ENCODE results near the gene RFTN1.
A peak's percentile ranks its signal among the peaks of the same experiment; 100 is the strongest.

Gene RFTN1

GRCh38 chr3:16369276-16369675 is 144.2 kb downstream of the RFTN1 start:
- Histone ChIP-seq H3K23ac (ENCODE audit: low read depth, low read length, poor library complexity) (no peak overlapping the region), H2AK5ac (ENCODE audit: low read depth, low read length) (no peak overlapping the region), H4K91ac (ENCODE audit: low read depth, low read length, poor library complexity) (no peak overlapping the region), H4K8ac (ENCODE audit: low read depth, low read length) (no peak overlapping the region), H3K9ac (ENCODE audit: low read depth, low read length, poor library complexity) (no peak overlapping the region), H3K9me3 (replicated peaks in 1 of 2; ENCODE audit: control insufficient read depth in 2 of 2, insufficient read depth in 1 of 2, low read depth in 1 of 2, low read length in 2 of 2) (no peaks in the 10 kb centered on the region), H2AFZ (ENCODE audit: low read length) (no peak overlapping the region), H3K4me3 (ENCODE audit: low read length in 2 of 2) (no peak overlapping the region), H2BK5ac (ENCODE audit: low read length) (no peak overlapping the region), H2BK120ac (ENCODE audit: low read depth, low read length) (no peak overlapping the region), H3K79me1 (ENCODE audit: low read depth, low read length) (no peaks in the 10 kb centered on the region), H3K27ac (replicated peaks; ENCODE audit: low read length) (peak overlapping the region; percentile 56), H2BK12ac (ENCODE audit: low read length) (no peak overlapping the region), H3K4me1 (ENCODE audit: control insufficient read depth in 2 of 2, insufficient read depth in 1 of 2, low read depth in 1 of 2, low read length in 2 of 2) (peaks cover 4 to 17% of the 10 kb centered on the region in 2 donors), H3K18ac (ENCODE audit: low read length) (peak overlapping the region; percentile 73), H3K36me3 (replicated peaks in 1 of 2; ENCODE audit: control insufficient read depth in 2 of 2, insufficient read depth in 2 of 2, low read length in 2 of 2) (no peaks in the 10 kb centered on the region), H3K4ac (ENCODE audit: low read length) (no peak overlapping the region), H2BK15ac (ENCODE audit: low read length) (no peak overlapping the region), H3K27me3 (ENCODE audit: control insufficient read depth in 3 of 3, insufficient read depth in 3 of 3, low read depth in 1 of 3, low read length in 3 of 3) (no peaks in the 10 kb centered on the region), H3K4me2 (ENCODE audit: insufficient read depth, low read length, poor library complexity, severe bottlenecking) (no peak overlapping the region), H3K14ac (ENCODE audit: low read length) (no peak overlapping the region)
- WGBS, 2 donors (ENCODE audit: extremely low coverage in 2 of 2, insufficient read length in 2 of 2, insufficient replicate concordance in 1 of 2) = no CpG with 5 or more reads among the region's 5 CpGs
- no peak for DNase-seq (ENCODE audit: low spot score)

DNA sequence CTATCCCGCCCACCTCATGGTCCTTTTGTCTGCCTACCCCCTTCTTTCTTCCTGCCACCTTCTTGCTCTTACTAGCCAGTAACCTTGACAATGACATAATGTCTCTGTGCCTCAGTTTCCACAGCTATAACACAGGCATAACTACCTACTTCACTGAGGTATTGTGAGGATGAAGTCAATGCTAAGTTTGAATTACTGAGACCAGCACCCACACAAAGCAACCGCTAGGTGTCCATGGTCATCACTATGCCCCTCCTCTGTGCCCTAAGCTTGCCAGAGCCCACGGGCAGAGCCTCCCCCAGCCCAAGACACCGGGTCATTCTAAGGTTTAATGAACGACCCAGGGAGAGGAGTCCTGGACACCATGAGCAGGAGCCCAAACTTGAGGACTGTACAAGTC is 146.9 kb downstream of the RFTN1 start:
- H3K79me1 ChIP-seq (ENCODE audit: low read depth, low read length) = no peaks in the 10 kb centered on the region
- no peak overlapping the region for H3K4me2 ChIP-seq (ENCODE audit: insufficient read depth, low read length, poor library complexity, severe bottlenecking)
- H2BK12ac ChIP-seq (ENCODE audit: low read length) = no peak overlapping the region
- H2BK5ac ChIP-seq (ENCODE audit: low read length) = peak overlapping the region; percentile 15
- H4K8ac ChIP-seq (ENCODE audit: low read depth, low read length) = no peak overlapping the region
- no peak overlapping the region for H3K18ac ChIP-seq (ENCODE audit: low read length)
- H3K14ac ChIP-seq (ENCODE audit: low read length) = no peak overlapping the region
- H3K9me3 ChIP-seq (replicated peaks in 1 of 2; ENCODE audit: control insufficient read depth in 2 of 2, insufficient read depth in 1 of 2, low read depth in 1 of 2, low read length in 2 of 2) = no peaks in the 10 kb centered on the region
- no peak overlapping the region for H4K91ac ChIP-seq (ENCODE audit: low read depth, low read length, poor library complexity)
- no peak overlapping the region for H2BK120ac ChIP-seq (ENCODE audit: low read depth, low read length)
- no peak for DNase-seq (ENCODE audit: low spot score)
- no peak overlapping the region for H2AFZ ChIP-seq (ENCODE audit: low read length)
- no peaks in the 10 kb centered on the region for H3K36me3 ChIP-seq (replicated peaks in 1 of 2; ENCODE audit: control insufficient read depth in 2 of 2, insufficient read depth in 2 of 2, low read length in 2 of 2)
- H2BK15ac ChIP-seq (ENCODE audit: low read length) = no peak overlapping the region
- H3K4me1 ChIP-seq (ENCODE audit: control insufficient read depth in 2 of 2, insufficient read depth in 1 of 2, low read depth in 1 of 2, low read length in 2 of 2) = peaks cover 4 to 17% of the 10 kb centered on the region in 2 donors
- H3K27ac ChIP-seq (replicated peaks; ENCODE audit: low read length) = no peak overlapping the region
- WGBS, 2 donors (ENCODE audit: extremely low coverage in 2 of 2, insufficient read length in 2 of 2, insufficient replicate concordance in 1 of 2) = no CpG with 5 or more reads among the region's 5 CpGs
- no peak overlapping the region for H3K9ac ChIP-seq (ENCODE audit: low read depth, low read length, poor library complexity)
- H3K4me3 ChIP-seq (ENCODE audit: low read length in 2 of 2) = no peak overlapping the region
- no peak overlapping the region for H3K23ac ChIP-seq (ENCODE audit: low read depth, low read length, poor library complexity)
- no peak overlapping the region for H3K4ac ChIP-seq (ENCODE audit: low read length)
- H2AK5ac ChIP-seq (ENCODE audit: low read depth, low read length) = no peak overlapping the region
- no peaks in the 10 kb centered on the region for H3K27me3 ChIP-seq (ENCODE audit: control insufficient read depth in 3 of 3, insufficient read depth in 3 of 3, low read depth in 1 of 3, low read length in 3 of 3)

DNA sequence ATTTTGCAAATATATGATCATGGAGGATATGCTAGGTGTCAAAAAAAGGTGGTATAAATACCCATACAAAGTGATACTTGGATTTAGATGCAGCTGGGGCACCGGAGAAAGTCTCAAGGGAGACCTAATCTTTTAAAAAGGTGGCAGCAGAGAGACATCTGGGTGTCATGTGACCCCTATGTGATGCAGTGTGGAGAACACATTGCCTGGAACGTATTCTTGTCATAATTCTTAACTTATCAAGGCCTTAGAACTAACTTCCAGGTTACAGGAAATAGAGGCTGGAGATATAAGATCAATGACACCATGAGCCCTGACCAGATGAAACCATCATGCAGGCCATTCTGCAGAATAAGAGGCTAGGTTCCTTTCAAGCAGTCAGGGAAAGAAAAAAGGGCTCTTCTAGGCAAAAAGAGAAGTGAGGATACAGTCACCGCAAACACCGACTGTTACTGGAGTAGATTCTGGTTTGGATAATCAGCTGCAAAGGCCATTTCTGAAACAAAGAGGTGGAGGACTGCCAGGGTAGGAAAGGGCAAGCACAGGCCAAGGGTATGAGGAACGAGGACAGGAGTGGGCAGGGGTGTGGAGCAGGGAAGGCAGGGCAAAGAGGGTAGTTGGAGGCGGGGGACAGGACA is 147.9 kb downstream of the RFTN1 start:
- H4K91ac ChIP-seq (ENCODE audit: low read depth, low read length, poor library complexity) = no peak overlapping the region
- H3K23ac ChIP-seq (ENCODE audit: low read depth, low read length, poor library complexity) = no peak overlapping the region
- H3K27ac ChIP-seq (replicated peaks; ENCODE audit: low read length) = no peak overlapping the region
- H3K79me1 ChIP-seq (ENCODE audit: low read depth, low read length) = no peaks in the 10 kb centered on the region
- H3K4me2 ChIP-seq (ENCODE audit: insufficient read depth, low read length, poor library complexity, severe bottlenecking) = no peak overlapping the region
- peaks cover 4 to 9% of the 10 kb centered on the region in 2 donors for H3K4me1 ChIP-seq (ENCODE audit: control insufficient read depth in 2 of 2, insufficient read depth in 1 of 2, low read depth in 1 of 2, low read length in 2 of 2)
- H2AFZ ChIP-seq (ENCODE audit: low read length) = no peak overlapping the region
- no peak overlapping the region for H3K4me3 ChIP-seq (ENCODE audit: low read length in 2 of 2)
- no peak overlapping the region for H3K4ac ChIP-seq (ENCODE audit: low read length)
- no peak overlapping the region for H4K8ac ChIP-seq (ENCODE audit: low read depth, low read length)
- H2BK15ac ChIP-seq (ENCODE audit: low read length) = no peak overlapping the region
- peak overlapping the region; percentile 15 for H2BK5ac ChIP-seq (ENCODE audit: low read length)
- no peaks in the 10 kb centered on the region for H3K9me3 ChIP-seq (replicated peaks in 1 of 2; ENCODE audit: control insufficient read depth in 2 of 2, insufficient read depth in 1 of 2, low read depth in 1 of 2, low read length in 2 of 2)
- no peak overlapping the region for H2BK120ac ChIP-seq (ENCODE audit: low read depth, low read length)
- no peak overlapping the region for H3K14ac ChIP-seq (ENCODE audit: low read length)
- no peak for DNase-seq (ENCODE audit: low spot score)
- no peaks in the 10 kb centered on the region for H3K36me3 ChIP-seq (replicated peaks in 1 of 2; ENCODE audit: control insufficient read depth in 2 of 2, insufficient read depth in 2 of 2, low read length in 2 of 2)
- no peak overlapping the region for H3K18ac ChIP-seq (ENCODE audit: low read length)
- peak overlapping the region; percentile 2 for H3K9ac ChIP-seq (ENCODE audit: low read depth, low read length, poor library complexity)
- no peaks in the 10 kb centered on the region for H3K27me3 ChIP-seq (ENCODE audit: control insufficient read depth in 3 of 3, insufficient read depth in 3 of 3, low read depth in 1 of 3, low read length in 3 of 3)
- peak overlapping the region; percentile 11 for H2AK5ac ChIP-seq (ENCODE audit: low read depth, low read length)
- no CpG with 5 or more reads among the region's 6 CpGs for WGBS, 2 donors (ENCODE audit: extremely low coverage in 2 of 2, insufficient read length in 2 of 2, insufficient replicate concordance in 1 of 2)
- peak overlapping the region; percentile 33 for H2BK12ac ChIP-seq (ENCODE audit: low read length)

DNA sequence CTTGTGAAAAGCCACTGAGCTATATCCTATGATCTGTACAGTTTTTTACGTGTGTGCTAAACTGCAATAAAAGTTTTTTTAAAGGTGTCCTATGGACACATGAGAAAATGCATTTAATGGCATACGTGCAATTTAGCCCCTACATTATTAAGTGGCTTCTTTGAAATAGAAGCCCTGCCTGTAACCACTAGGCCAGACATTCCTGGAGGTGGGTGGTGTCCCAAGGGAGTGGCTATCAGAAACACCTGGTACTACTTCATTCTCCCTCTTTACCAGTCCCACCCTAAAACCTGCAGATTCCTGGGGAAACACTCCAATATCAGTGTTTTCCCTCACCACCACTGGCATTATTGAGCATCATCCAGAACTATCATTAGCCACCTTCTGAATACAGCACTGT is 148.5 kb downstream of the RFTN1 start:
- Histone ChIP-seq H2BK5ac (ENCODE audit: low read length) (no peak overlapping the region), H2BK15ac (ENCODE audit: low read length) (no peak overlapping the region), H2BK12ac (ENCODE audit: low read length) (no peak overlapping the region), H3K79me1 (ENCODE audit: low read depth, low read length) (no peaks in the 10 kb centered on the region), H2AK5ac (ENCODE audit: low read depth, low read length) (no peak overlapping the region), H3K23ac (ENCODE audit: low read depth, low read length, poor library complexity) (no peak overlapping the region), H3K4ac (ENCODE audit: low read length) (no peak overlapping the region), H3K36me3 (replicated peaks in 1 of 2; ENCODE audit: control insufficient read depth in 2 of 2, insufficient read depth in 2 of 2, low read length in 2 of 2) (no peaks in the 10 kb centered on the region), H4K91ac (ENCODE audit: low read depth, low read length, poor library complexity) (no peak overlapping the region), H2BK120ac (ENCODE audit: low read depth, low read length) (no peak overlapping the region), H3K14ac (ENCODE audit: low read length) (no peak overlapping the region), H3K27me3 (ENCODE audit: control insufficient read depth in 3 of 3, insufficient read depth in 3 of 3, low read depth in 1 of 3, low read length in 3 of 3) (no peaks in the 10 kb centered on the region), H3K27ac (replicated peaks; ENCODE audit: low read length) (no peak overlapping the region), H3K4me2 (ENCODE audit: insufficient read depth, low read length, poor library complexity, severe bottlenecking) (no peak overlapping the region), H3K9ac (ENCODE audit: low read depth, low read length, poor library complexity) (no peak overlapping the region), H3K9me3 (replicated peaks in 1 of 2; ENCODE audit: control insufficient read depth in 2 of 2, insufficient read depth in 1 of 2, low read depth in 1 of 2, low read length in 2 of 2) (no peaks in the 10 kb centered on the region), H3K4me1 (ENCODE audit: control insufficient read depth in 2 of 2, insufficient read depth in 1 of 2, low read depth in 1 of 2, low read length in 2 of 2) (peaks cover 3 to 8% of the 10 kb centered on the region in 2 donors), H3K18ac (ENCODE audit: low read length) (no peak overlapping the region), H4K8ac (ENCODE audit: low read depth, low read length) (no peak overlapping the region), H2AFZ (ENCODE audit: low read length) (no peak overlapping the region), H3K4me3 (ENCODE audit: low read length in 2 of 2) (no peak overlapping the region)
- no peak for DNase-seq (ENCODE audit: low spot score)
- WGBS, 2 donors (ENCODE audit: extremely low coverage in 2 of 2, insufficient read length in 2 of 2, insufficient replicate concordance in 1 of 2) = no CpG with 5 or more reads among the region's 2 CpGs

All from neuronal stem cell (in vitro differentiated cells).